ENCODE measurements around the gene IGSF22. TPM values are rescaled to one million over a fixed set of nuclear protein-coding genes. Genes with fewer than 3 reads are reported as not detected.
"Not testable (repeated sequence)": the region's sequence is repeated elsewhere in the genome, so short reads cannot be mapped to it uniquely, and the experiment has no call there.

Gene IGSF22
- total RNA-seq, 2 donors from 2014 or later = 0.34 to 0.39 TPM

DNA sequence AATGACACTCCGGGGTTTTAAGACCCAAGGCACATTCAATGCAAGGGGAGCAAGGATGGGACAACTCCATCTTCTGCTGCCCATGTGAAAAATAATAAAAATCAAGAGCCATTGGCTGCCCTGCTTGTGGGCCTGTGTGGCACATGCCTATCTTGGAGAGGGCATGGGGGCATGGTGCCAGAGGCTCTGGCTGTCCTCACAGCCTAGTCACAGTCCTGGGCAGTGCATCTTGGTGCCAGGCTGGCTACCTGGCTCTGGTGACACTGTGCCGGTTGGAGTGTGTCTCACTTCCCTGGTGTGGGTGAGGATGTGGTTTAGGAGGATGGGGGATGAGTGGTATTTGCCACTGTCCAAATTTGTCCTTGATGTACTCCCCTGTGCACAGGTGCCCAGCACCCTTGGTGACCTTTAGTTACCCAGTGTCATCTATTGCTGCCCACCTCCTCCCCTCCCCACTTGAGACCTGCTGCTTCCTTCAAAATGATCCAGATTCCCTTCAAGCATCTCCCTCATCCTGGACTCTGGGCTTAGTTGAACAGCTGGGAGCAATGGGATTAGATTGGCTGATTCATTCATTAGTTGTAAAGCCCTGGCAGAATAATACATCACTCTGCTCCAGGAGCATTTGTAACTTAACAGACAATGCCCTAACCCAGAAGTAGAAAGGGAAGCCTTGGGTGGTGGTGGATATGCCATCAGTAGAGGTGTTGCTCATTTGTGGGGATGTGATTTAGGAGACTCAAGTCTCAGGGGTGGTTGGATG, 22.8 kb downstream of the IGSF22 start:
- no peak for ATAC-seq (replicated peaks in 1 of 2)
- no peak overlapping the region for H3K27ac Mint-ChIP-seq
- H3K4me3 Mint-ChIP-seq = no peak overlapping the region
- DNase-seq = no peak
- H3K27me3 Mint-ChIP-seq (ENCODE audit: low read depth) = peaks cover 44% of the 10 kb centered on the region
- H3K9me3 Mint-ChIP-seq = no peaks in the 10 kb centered on the region
- peaks cover 42% of the 10 kb centered on the region for H3K4me1 Mint-ChIP-seq (ENCODE audit: low read depth)
- no peaks in the 10 kb centered on the region for H3K36me3 Mint-ChIP-seq (ENCODE audit: insufficient read depth in 2 of 2)

DNA sequence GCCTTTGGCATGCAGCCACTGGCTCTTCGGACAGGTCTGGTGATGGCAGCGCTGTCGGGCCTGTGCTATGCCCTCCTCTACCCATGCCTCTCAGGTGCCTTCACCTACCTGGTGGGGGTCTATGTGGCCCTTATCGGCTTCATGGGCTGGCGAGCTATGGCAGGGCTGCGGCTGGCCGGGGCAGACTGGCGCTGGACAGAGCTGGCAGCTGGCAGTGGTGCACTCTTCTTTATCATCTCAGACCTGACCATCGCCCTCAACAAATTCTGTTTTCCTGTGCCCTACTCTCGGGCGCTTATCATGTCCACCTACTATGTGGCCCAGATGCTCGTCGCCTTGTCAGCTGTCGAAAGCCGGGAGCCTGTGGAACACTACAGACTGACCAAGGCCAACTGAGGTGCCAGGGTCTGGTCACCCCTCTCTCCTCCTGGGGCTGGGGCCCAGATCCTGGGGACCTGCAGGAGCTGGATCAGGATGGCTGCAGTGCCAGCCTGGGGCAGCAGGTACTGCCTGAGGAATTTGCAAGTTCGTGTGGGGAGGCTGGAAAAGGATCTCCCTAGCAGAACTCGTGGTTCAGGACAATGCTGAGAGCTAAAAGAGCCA, 24.3 kb downstream of the IGSF22 start:
- ATAC-seq (replicated peaks in 1 of 2) (no peak), DNase-seq (no peak)
- H3K9me3 Mint-ChIP-seq = no peaks in the 10 kb centered on the region
- peaks cover 36% of the 10 kb centered on the region for H3K27me3 Mint-ChIP-seq (ENCODE audit: low read depth)
- H3K4me3 Mint-ChIP-seq = no peak overlapping the region
- H3K27ac Mint-ChIP-seq = no peak overlapping the region
- peaks cover 43% of the 10 kb centered on the region for H3K4me1 Mint-ChIP-seq (ENCODE audit: low read depth)
- H3K36me3 Mint-ChIP-seq (ENCODE audit: insufficient read depth in 2 of 2) = no peaks in the 10 kb centered on the region

DNA sequence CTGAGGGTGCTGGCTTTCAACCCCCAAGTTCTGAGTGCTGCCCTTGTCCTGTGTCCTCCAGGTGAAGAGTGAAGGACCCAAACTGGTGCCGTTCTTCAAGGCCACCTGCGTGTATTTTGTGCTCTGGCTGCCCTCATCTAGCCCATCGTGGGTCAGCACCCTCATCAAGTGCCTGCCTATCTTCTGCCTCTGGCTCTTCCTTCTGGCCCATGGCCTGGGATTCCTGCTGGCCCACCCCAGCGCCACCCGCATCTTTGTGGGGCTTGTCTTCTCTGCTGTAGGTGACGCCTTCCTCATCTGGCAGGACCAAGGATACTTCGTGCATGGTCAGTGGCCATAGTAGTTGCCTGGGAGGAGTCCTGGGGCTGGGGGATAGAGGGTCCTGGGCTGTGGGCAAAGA, 25.1 kb downstream of the IGSF22 start:
- ATAC-seq (replicated peaks in 1 of 2) (no peak), DNase-seq (no peak)
- Mint-ChIP-seq H3K27ac (no peak overlapping the region), H3K4me3 (no peak overlapping the region), H3K9me3 (no peaks in the 10 kb centered on the region), H3K36me3 (ENCODE audit: insufficient read depth in 2 of 2) (no peaks in the 10 kb centered on the region), H3K4me1 (ENCODE audit: low read depth) (peaks cover 38% of the 10 kb centered on the region), H3K27me3 (ENCODE audit: low read depth) (peaks cover 31% of the 10 kb centered on the region)

DNA sequence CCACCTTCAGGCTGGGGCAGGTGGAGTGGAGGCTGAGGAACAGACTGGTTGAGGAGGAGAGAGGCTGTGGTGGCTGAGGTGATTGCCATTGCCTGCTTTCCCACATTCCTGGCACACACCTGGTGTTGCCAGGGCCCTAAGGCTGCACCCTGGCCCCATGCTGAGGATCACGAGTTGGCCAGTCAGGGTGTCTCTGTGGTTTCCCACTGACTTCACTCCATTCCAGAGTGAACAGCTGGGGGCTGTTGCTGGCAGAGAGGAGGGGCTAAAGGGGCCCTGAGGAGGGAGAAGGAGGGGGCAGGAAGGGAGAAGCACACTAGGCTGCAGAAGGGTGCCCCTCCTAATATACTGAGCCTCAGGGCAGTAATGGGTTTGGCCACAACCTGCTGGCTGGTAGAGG, 25.6 kb downstream of the IGSF22 start:
- H3K36me3 Mint-ChIP-seq (ENCODE audit: insufficient read depth in 2 of 2) = no peaks in the 10 kb centered on the region
- no peaks in the 10 kb centered on the region for H3K9me3 Mint-ChIP-seq
- peaks cover 30% of the 10 kb centered on the region for H3K27me3 Mint-ChIP-seq (ENCODE audit: low read depth)
- DNase-seq (no peak), ATAC-seq (replicated peaks in 1 of 2) (no peak)
- H3K4me3 Mint-ChIP-seq = peak overlapping the region; percentile 76 to 78
- H3K27ac Mint-ChIP-seq = no peak overlapping the region
- H3K4me1 Mint-ChIP-seq (ENCODE audit: low read depth) = peaks cover 33% of the 10 kb centered on the region

DNA sequence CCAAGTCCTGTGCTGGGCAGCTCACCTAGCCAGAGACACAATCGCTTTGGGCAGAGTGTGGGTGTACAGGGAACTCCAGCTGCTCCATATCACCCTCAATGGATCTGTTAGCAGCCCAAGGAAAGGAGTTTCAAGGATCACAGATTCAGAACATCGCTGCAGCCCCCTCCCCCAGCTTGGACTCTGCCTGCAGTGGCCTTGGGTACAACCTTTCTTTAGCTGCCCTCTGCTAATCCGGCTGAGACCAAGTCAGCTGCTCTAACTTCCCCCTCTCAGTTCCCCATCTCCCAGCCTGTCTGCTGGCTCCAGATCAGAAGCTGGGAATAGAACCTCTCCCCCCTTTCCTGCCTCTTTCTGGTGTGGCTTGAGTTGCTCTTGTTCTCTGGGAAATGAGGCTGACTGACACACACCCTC, 26.1 kb downstream of the IGSF22 start:
- H3K4me1 Mint-ChIP-seq (ENCODE audit: low read depth) = peaks cover 28% of the 10 kb centered on the region
- H3K9me3 Mint-ChIP-seq = no peaks in the 10 kb centered on the region
- peak overlapping the region; percentile 76 to 78 for H3K4me3 Mint-ChIP-seq
- ATAC-seq (replicated peaks in 1 of 2) (no peak), DNase-seq (no peak)
- H3K36me3 Mint-ChIP-seq (ENCODE audit: insufficient read depth in 2 of 2) = no peaks in the 10 kb centered on the region
- peaks cover 25% of the 10 kb centered on the region for H3K27me3 Mint-ChIP-seq (ENCODE audit: low read depth)
- no peak overlapping the region for H3K27ac Mint-ChIP-seq

DNA sequence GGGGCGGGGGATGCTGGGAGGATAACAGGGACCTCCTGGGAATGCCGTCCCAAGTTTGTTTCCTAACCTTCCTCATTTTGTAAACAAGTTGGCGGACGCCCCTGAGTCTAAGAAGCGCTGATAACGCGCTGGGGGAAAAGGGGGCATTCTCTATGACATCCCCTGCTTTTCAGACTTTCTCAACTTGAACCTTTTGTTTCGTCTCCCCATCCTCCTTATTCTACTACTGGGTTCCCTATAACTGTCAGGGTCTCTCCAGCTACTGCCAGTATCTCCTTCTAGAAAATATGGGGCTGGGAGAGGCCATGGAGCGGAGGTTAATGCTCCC, 26.8 kb downstream of the IGSF22 start:
- H3K27me3 Mint-ChIP-seq (ENCODE audit: low read depth) = peaks cover 19% of the 10 kb centered on the region
- no peaks in the 10 kb centered on the region for H3K9me3 Mint-ChIP-seq
- peaks cover 22% of the 10 kb centered on the region for H3K4me1 Mint-ChIP-seq (ENCODE audit: low read depth)
- ATAC-seq (replicated peaks in 1 of 2) (no peak), DNase-seq (no peak)
- no peaks in the 10 kb centered on the region for H3K36me3 Mint-ChIP-seq (ENCODE audit: insufficient read depth in 2 of 2)
- H3K27ac Mint-ChIP-seq = no peak overlapping the region
- H3K4me3 Mint-ChIP-seq = peak overlapping the region; percentile 76 to 78

DNA sequence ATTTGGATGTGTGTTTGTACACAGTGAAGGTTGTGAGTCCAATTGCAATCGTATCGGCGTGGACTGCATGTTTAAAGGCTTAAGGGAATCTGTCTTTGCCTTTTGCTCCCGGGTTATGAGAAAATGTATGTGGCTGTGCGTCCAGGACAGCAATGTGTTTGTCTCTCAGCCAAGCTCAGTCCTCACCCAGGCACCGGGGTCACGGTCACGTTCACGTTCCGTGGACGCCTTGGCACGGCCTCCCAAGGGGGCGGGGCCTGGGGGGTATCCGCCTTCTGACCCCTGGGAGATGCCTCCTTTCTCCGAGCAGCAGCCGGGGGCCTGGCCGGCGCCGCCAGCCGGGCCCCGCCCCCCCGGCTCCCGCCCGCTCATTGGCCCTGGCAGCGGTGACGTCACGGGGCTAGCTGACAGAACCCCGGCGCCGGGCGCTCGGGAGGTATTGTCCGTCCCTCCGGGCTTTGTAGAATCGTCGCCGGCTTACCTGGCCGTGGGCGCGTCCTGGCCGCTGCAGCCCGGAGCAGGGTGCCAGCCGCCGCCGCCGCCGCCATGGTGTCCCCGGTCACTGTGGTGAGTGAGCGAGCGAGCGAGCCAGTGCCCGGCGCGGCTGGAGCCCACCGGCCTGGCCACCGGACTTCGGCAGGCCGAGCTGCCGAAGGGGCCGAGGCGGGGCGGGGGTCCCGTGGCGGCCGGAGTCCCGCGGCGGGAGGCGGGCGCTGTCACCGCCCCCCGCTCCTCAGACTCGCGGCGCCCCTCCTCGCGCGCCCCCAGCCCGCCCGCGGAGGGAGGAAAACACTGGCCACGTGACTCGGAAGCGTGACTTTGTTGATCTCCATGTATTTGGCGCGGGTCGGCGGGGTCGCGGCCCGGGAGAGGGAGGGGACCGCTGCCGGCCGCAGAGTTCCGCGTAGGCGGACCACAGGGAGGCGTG, 27.4 kb downstream of the IGSF22 start, which contains the start of gene TMEM86A:
TSS of gene TMEM86A (plus strand) at position 439 of the 928 bp plus-strand sequence. CDS start at position 547, 108 bp downstream.
- ATAC-seq (replicated peaks in 1 of 2) = peak; percentile 96 to 97
- no peak within 1 kb of the TSS for H3K27ac Mint-ChIP-seq
- DNase-seq = peak; percentile 93 to 94
- H3K36me3 Mint-ChIP-seq (ENCODE audit: insufficient read depth in 2 of 2) = no peaks in the 10 kb centered on the region
- H3K27me3 Mint-ChIP-seq (ENCODE audit: low read depth) = peaks cover 19% of the 10 kb centered on the region
- peak within 1 kb of the TSS; percentile 81 for H3K4me3 Mint-ChIP-seq
- H3K9me3 Mint-ChIP-seq = no peaks in the 10 kb centered on the region
- H3K4me1 Mint-ChIP-seq (ENCODE audit: low read depth) = peaks cover 20% of the 10 kb centered on the region

DNA sequence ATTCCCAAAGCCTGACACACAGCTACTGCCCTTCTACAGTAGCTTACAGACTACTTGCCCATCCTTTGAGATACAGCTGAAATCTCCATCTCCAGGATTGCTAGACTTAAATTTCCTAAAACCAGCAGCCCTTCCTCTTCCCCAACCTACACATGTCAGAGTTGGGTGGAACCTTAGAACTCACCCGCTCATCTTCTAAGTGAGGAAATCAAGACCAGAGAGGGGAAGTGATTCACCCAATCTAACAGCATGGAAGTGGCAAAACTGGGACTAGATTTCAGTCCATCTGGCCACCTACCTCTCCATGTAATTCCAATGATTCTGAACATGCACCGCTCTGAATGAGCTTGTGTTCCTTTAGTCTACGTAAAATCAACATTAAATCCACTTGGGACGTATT, 28.4 kb downstream of the IGSF22 start:
- Mint-ChIP-seq H3K36me3 (ENCODE audit: insufficient read depth in 2 of 2) (no peaks in the 10 kb centered on the region), H3K27me3 (ENCODE audit: low read depth) (peaks cover 19% of the 10 kb centered on the region), H3K27ac (no peak overlapping the region), H3K4me1 (ENCODE audit: low read depth) (peaks cover 20% of the 10 kb centered on the region), H3K9me3 (no peaks in the 10 kb centered on the region), H3K4me3 (peak overlapping the region in 1 of 2 donors; percentile 81)
- DNase-seq (no peak), ATAC-seq (replicated peaks in 1 of 2) (no peak)

DNA sequence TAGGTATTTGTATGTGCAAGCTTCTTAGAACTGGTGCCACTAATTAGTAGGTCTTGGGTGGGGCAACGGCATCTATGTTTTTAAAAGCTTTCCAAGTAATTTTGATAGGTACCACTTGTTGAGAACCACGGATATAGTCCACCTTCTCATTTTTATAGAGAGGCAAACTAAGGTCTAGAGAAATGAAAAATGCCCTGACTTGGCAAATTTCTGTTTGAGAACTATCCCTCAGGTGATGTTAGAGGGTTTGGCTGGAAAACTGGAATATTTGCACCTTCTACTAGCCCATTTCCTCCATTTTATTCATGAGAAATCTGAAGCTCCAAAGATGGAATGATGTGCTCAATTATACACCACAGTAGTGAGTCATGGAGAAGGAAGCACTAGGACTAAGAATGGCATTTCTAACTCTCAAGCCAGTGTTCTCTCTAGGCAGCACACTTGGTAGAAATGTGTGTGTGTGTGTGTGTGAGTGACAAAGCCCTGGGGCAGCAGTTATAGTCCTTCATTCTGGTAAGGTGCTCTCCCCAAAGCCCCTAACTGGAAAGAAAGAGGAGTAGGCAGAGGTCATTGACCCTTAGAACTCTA, 29.3 kb downstream of the IGSF22 start:
- no peak overlapping the region for H3K27ac Mint-ChIP-seq

DNA sequence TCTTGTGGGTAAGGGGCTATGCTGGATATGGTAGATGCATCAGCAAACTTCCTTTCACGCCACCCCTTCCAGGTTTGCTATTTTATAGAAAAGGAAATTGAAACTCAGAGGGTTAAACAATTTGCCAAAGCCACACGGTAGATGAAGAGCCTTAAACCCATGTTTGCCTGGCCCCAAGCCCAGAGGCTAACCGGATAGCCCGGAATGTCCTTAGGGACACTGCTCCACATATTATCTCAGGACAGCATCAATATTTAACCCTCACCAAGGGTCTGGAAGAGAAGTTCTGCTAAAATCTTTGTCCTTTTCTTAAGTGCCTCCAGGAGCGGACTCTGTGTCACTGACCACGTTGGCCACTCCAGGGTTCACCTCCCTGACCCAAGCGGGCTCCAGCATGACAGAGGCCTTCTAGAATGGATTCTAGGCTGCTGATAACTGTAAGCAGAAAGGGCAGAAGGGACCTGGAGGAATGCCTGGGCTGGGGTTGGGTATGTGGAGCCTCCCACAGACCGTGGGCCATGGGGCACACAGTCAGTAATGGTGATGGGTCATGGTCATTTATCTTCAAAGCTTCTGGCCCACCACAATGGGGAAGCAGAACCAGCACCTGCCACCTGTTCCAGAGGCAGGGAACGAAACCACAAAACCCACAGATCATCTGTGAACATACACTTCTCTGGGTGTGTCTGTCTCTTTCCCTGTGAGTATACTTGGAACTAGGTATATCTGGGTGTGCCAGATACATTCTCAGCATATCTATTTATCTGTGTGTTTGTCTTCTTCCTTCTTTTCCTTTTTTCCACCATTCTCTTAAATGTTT, 32.8 kb downstream of the IGSF22 start:
- H3K36me3 Mint-ChIP-seq (ENCODE audit: insufficient read depth in 2 of 2) = no peaks in the 10 kb centered on the region
- ATAC-seq (replicated peaks in 1 of 2) (no peak), DNase-seq (no peak)
- peaks cover 6% of the 10 kb centered on the region for H3K27me3 Mint-ChIP-seq (ENCODE audit: low read depth)
- H3K27ac Mint-ChIP-seq = no peak overlapping the region
- H3K9me3 Mint-ChIP-seq = no peaks in the 10 kb centered on the region
- peaks cover 6% of the 10 kb centered on the region for H3K4me1 Mint-ChIP-seq (ENCODE audit: low read depth)
- no peak overlapping the region for H3K4me3 Mint-ChIP-seq

More for the DNA sequence above, 29.3 kb downstream of the IGSF22 start:
- peaks cover 20% of the 10 kb centered on the region for H3K4me1 Mint-ChIP-seq (ENCODE audit: low read depth)
- H3K36me3 Mint-ChIP-seq (ENCODE audit: insufficient read depth in 2 of 2) = no peaks in the 10 kb centered on the region
- DNase-seq (no peak), ATAC-seq (replicated peaks in 1 of 2) (no peak)
- H3K27me3 Mint-ChIP-seq (ENCODE audit: low read depth) = peaks cover 19% of the 10 kb centered on the region
- H3K9me3 Mint-ChIP-seq = no peaks in the 10 kb centered on the region
- H3K4me3 Mint-ChIP-seq = no peak overlapping the region

DNA sequence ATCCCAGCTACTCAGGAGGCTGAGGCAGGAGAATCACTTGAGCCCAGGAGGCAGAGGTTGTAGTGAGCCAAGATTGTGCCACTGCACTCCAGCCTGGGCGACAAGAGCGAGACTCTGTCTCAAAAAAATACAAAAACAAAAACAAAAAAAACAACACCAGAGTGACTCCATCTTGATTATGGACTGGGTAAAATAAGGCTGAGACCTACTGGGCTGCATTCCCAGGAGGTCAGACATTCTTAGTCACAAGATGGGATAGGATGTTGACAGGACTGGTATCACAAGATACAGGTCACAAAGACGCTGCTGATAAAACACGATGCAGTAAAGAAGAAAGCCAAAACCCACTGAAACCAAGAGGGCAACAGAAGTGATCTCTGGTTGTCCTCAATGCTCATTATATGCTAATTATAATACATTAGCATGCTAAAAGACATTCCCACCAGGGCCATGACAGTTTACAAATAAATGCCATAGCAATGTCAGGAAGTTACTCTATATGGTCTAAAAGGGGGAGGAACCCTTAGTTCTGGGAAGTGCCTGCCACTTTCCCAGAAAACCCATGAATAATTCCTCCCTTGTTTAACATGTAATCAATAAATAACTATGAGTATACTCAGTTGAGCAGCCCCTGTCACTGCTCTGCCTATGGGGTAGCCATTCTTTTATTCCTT, 34.4 kb downstream of the IGSF22 start:
- H3K9me3 Mint-ChIP-seq; DNase-seq; ATAC-seq (replicated peaks in 1 of 2); H3K4me3 Mint-ChIP-seq; H3K4me1 Mint-ChIP-seq (ENCODE audit: low read depth); H3K36me3 Mint-ChIP-seq (ENCODE audit: insufficient read depth in 2 of 2); H3K27me3 Mint-ChIP-seq (ENCODE audit: low read depth); H3K27ac Mint-ChIP-seq: not testable (repeated sequence)

DNA sequence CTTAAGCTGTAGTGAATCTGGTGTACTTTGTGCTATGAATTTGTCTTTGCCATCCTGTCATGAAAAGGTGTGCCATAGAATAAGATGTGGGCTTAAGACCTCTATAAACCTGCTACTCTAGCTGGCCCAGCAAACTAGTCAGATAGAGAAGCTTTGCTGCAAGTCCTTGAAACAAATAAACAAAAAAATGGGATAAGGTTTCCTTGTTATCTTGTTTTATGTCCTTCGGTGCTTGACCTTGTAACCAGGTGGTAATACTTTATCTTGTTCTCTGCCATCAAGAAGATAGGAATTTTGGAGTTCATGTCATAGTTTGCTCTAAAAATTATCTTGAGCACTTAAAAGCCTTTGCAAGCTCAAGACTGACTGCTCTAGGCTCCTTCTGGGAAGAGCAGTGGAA, 41.7 kb downstream of the IGSF22 start:
- ATAC-seq (replicated peaks in 1 of 2) = no peak

More for the DNA sequence above, 41.7 kb downstream of the IGSF22 start:
- Mint-ChIP-seq H3K27ac (no peak overlapping the region), H3K9me3 (no peaks in the 10 kb centered on the region), H3K27me3 (ENCODE audit: low read depth) (no peaks in the 10 kb centered on the region), H3K4me3 (no peak overlapping the region), H3K36me3 (ENCODE audit: insufficient read depth in 2 of 2) (no peaks in the 10 kb centered on the region), H3K4me1 (ENCODE audit: low read depth) (peaks cover 2% of the 10 kb centered on the region)
- DNase-seq = no peak
